HEK293 (cell line): ENCODE results near the gene F2.
A peak's percentile ranks its signal among the peaks of the same experiment; 100 is the strongest.

Experiments used
- CTCF ChIA-PET: fragments of 350-600 bp; formaldehyde crosslinking; extraction: SDS; loops from one replicate; lab custom pipeline; 2021; ENCODE audit warnings: antibody characterized with exemption; lab: Yijun Ruan, JAX
- POLR2A ChIA-PET: fragments of 300-600 bp; formaldehyde crosslinking; extraction: SDS; loops from one replicate; lab custom pipeline; 2020; ENCODE audit warnings: antibody characterized with exemption, inconsistent platforms; lab: Yijun Ruan, JAX
- H3K27ac ChIP-seq: fragments of 200-500 bp; sonication (Bioruptor generic); 2 replicates; pipeline ENCODE4 v1.5.1; 2014; ENCODE audit warnings: low read depth, low read length, control low read depth, inconsistent platforms; ENCODE audit errors: extremely low read depth
- H3K36me3 ChIP-seq, 2 experiments: fragments of 200-500 bp in 1 of 2; sonication (Bioruptor generic) in 1 of 2; 1 replicate in 1 of 2; 2 replicates in 1 of 2; pipeline ENCODE4 v1.5.1; 2014 to 2017; ENCODE audit warnings: inconsistent platforms in 2 of 2, low read length in 2 of 2; ENCODE audit not compliant: control insufficient read depth in 2 of 2, insufficient read depth in 1 of 2
- H3K4me1 ChIP-seq: fragments of 200-500 bp; sonication (Bioruptor generic); 2 replicates; pipeline ENCODE4 v1.5.1; 2014; ENCODE audit warnings: mild to moderate bottlenecking, low read length, inconsistent platforms; ENCODE audit not compliant: control insufficient read depth, insufficient read depth
- H3K4me3 ChIP-seq: 2 replicates; pipeline ENCODE4 v1.5.1; 2011; ENCODE audit warnings: low read depth, mild to moderate bottlenecking, control low read depth, low read length, moderate library complexity
- H3K9me3 ChIP-seq: fragments of 200-500 bp; sonication (Bioruptor generic); 2 replicates; pipeline ENCODE4 v1.5.1; 2014; ENCODE audit warnings: low read depth, low read length, inconsistent platforms; ENCODE audit not compliant: control insufficient read depth, insufficient read depth
- KLF16 ChIP-seq: fragments of 450-650 bp; formaldehyde crosslinking; IDR thresholded peaks from 2 replicates; pipeline ENCODE4 v1.5.1; 2017; ENCODE audit warnings: missing biosample characterization, missing genetic modification characterization
- KLF17 ChIP-seq: fragments of 450-650 bp; formaldehyde crosslinking; IDR thresholded peaks from 2 replicates; pipeline ENCODE4 v1.5.1; 2016; ENCODE audit warnings: missing biosample characterization, missing genetic modification characterization
- KLF8 ChIP-seq: fragments of 450-650 bp; formaldehyde crosslinking; IDR thresholded peaks from 2 replicates; pipeline ENCODE4 v1.5.1; 2016; ENCODE audit warnings: missing biosample characterization, missing genetic modification characterization
- MEIS1 ChIP-seq: sonication (generic); formaldehyde crosslinking; IDR thresholded peaks from 2 replicates; pipeline ENCODE4 v1.8.1; 2022; ENCODE audit warnings: missing genetic modification reagents, mild to moderate bottlenecking, borderline replicate concordance
- RBAK ChIP-seq: fragments of 450-650 bp; formaldehyde crosslinking; IDR thresholded peaks from 2 replicates; pipeline ENCODE4 v1.5.1; 2016; ENCODE audit warnings: missing biosample characterization, missing genetic modification characterization
- TRIM28 ChIP-seq: IDR thresholded peaks from 2 replicates; pipeline ENCODE4 v1.6.1; 2011; ENCODE audit warnings: low read length, control low read depth, borderline replicate concordance
- ZBTB1 ChIP-seq: fragments of 450-650 bp; formaldehyde crosslinking; IDR thresholded peaks from 2 replicates; pipeline ENCODE4 v1.5.1; 2016; ENCODE audit warnings: missing biosample characterization, missing genetic modification characterization
- ZBTB26 ChIP-seq: fragments of 450-650 bp; formaldehyde crosslinking; optimal IDR thresholded peaks from 2 replicates; pipeline ENCODE3; 2016; ENCODE audit warnings: missing biosample characterization, mild to moderate bottlenecking, missing genetic modification characterization
- ZBTB8A ChIP-seq: fragments of 450-650 bp; formaldehyde crosslinking; IDR thresholded peaks from 2 replicates; pipeline ENCODE4 v1.5.1; 2016; ENCODE audit warnings: missing biosample characterization, missing genetic modification characterization
- ZNF10 ChIP-seq: fragments of 450-650 bp; formaldehyde crosslinking; IDR thresholded peaks from 2 replicates; pipeline ENCODE4 v1.5.1; 2017; ENCODE audit warnings: missing biosample characterization, missing genetic modification characterization
- ZNF2 ChIP-seq: fragments of 450-650 bp; formaldehyde crosslinking; IDR thresholded peaks from 2 replicates; pipeline ENCODE4 v1.5.1; 2016; ENCODE audit warnings: missing biosample characterization, missing genetic modification characterization
- ZNF266 ChIP-seq: fragments of 450-650 bp; formaldehyde crosslinking; IDR thresholded peaks from 2 replicates; pipeline ENCODE4 v1.5.1; 2016; ENCODE audit warnings: missing biosample characterization, missing genetic modification characterization, low read depth
- ZNF433 ChIP-seq: fragments of 450-650 bp; formaldehyde crosslinking; IDR thresholded peaks from 2 replicates; pipeline ENCODE4 v1.5.1; 2016; ENCODE audit warnings: missing biosample characterization, missing genetic modification characterization, low read depth
- ZNF48 ChIP-seq: fragments of 450-650 bp; formaldehyde crosslinking; IDR thresholded peaks from 2 replicates; pipeline ENCODE4 v1.5.1; 2016; ENCODE audit warnings: missing biosample characterization, missing genetic modification characterization
- ZNF513 ChIP-seq: fragments of 450-650 bp; IDR thresholded peaks from 2 replicates; pipeline ENCODE4 v1.5.1; 2018; ENCODE audit warnings: missing biosample characterization, missing genetic modification characterization
- ZNF518A ChIP-seq: fragments of 450-650 bp; formaldehyde crosslinking; conservative IDR thresholded peaks from 2 replicates; pipeline ENCODE4 v1.5.1; 2016; ENCODE audit warnings: low read depth, missing biosample characterization, missing genetic modification characterization
- ZNF600 ChIP-seq: fragments of 450-650 bp; formaldehyde crosslinking; IDR thresholded peaks from 2 replicates; pipeline ENCODE4 v1.5.1; 2016; ENCODE audit warnings: missing biosample characterization, missing genetic modification characterization
- ZNF645 ChIP-seq: fragments of 450-650 bp; formaldehyde crosslinking; IDR thresholded peaks from 2 replicates; pipeline ENCODE4; 2016; ENCODE audit warnings: missing biosample characterization, missing genetic modification characterization
- ZNF664 ChIP-seq: fragments of 450-650 bp; formaldehyde crosslinking; IDR thresholded peaks from 2 replicates; pipeline ENCODE4 v1.5.1; 2016; ENCODE audit warnings: missing biosample characterization, missing genetic modification characterization
- ZNF677 ChIP-seq: fragments of 450-650 bp; IDR thresholded peaks from 2 replicates; pipeline ENCODE4 v1.5.0; 2018; ENCODE audit warnings: missing biosample characterization, mild to moderate bottlenecking, missing genetic modification characterization, moderate library complexity
- ZNF701 ChIP-seq: fragments of 450-650 bp; formaldehyde crosslinking; IDR thresholded peaks from 2 replicates; pipeline ENCODE4 v1.5.1; 2016; ENCODE audit warnings: missing biosample characterization, missing genetic modification characterization

The F2 gene

GRCh38 chr11:46728659-46729040 is 9.6 kb downstream of the F2 start:
- ChIA-PET POLR2A (no interaction called here), CTCF (interaction anchor here (0.6 kb wide), 1 partner anchor 36 kb away, joined by 4 read pairs; no protein-coding TSS in a partner anchor)
- Histone ChIP-seq H3K27ac (no peak overlapping the region), H3K9me3 (no peaks in the 10 kb centered on the region), H3K4me1 (no peaks in the 10 kb centered on the region), H3K4me3 (no peak overlapping the region), H3K36me3 (no peaks in the 10 kb centered on the region)
- TF ChIP-seq ZNF513 (tag by site-specific recombination) (no peak), KLF16 (tag by site-specific recombination) (no peak), ZNF677 (no peak), ZNF10 (tag by site-specific recombination) (no peak), ZNF2 (no peak), ZNF645 (tag by site-specific recombination) (no peak), ZNF266 (no peak), KLF8 (no peak), KLF17 (tag by site-specific recombination) (no peak), RBAK (no peak), ZBTB26 (tag by site-specific recombination) (no peak)

- Histone ChIP-seq H3K4me3 (no peak overlapping the region), H3K27ac (no peak overlapping the region), H3K4me1 (no peaks in the 10 kb centered on the region), H3K36me3 (no peaks in the 10 kb centered on the region), H3K9me3 (no peaks in the 10 kb centered on the region)
- TF ChIP-seq ZBTB1 (tag by site-specific recombination) (no peak), TRIM28 (no peak), ZNF433 (tag by site-specific recombination) (no peak), ZNF664 (peak; percentile 48; the same call in 1 of the 2 replicates), ZNF701 (tag by site-specific recombination) (no peak), ZNF518A (no peak), ZNF48 (tag by site-specific recombination) (no peak), ZNF600 (peak; percentile 61), ZBTB8A (tag by site-specific recombination) (no peak), MEIS1 (CRISPR knock-in tag) (no peak)
- POLR2A ChIA-PET: no interaction called here
- CTCF ChIA-PET: no interaction called here
Measured at GRCh38 chr11:46729110-46730027, 10.4 kb downstream of the F2 start.
